SW 1271 (cell line): ENCODE measurements around the gene PARL.

ENCODE experiments used
- DNase-seq, 2 experiments: peaks; one replicate each; lab custom pipeline; 2025; lab: John Stamatoyannopoulos, UW

Gene PARL, protein sequence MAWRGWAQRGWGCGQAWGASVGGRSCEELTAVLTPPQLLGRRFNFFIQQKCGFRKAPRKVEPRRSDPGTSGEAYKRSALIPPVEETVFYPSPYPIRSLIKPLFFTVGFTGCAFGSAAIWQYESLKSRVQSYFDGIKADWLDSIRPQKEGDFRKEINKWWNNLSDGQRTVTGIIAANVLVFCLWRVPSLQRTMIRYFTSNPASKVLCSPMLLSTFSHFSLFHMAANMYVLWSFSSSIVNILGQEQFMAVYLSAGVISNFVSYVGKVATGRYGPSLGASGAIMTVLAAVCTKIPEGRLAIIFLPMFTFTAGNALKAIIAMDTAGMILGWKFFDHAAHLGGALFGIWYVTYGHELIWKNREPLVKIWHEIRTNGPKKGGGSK

GRCh38 chr3:183884427-183885296 is at the start of gene PARL:
Gene PARL, minus strand, starts transcription at chr3:183884880. Its CDS starts 34 bp downstream, at chr3:183884846.
- peak; percentile 76 to 95 for DNase-seq

DNA sequence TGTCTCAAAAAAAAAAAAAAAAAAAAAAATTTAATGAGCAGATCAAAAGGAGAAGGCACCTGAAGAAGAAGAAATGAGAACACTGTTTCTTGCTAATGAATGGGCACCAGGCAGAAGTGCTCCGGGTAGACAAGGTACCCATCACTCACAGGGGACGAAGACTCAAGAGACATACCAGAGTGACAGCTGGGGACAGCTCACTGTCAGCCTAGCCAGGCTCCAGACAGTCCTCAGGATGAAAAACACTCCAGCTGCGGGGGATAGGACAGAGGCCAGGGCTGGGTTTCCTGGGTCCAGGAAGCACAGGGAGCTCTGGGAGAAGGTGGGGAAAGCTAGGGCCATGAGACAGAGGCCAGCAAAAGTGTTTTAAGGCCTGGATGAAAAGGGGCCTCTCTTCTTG is 48.5 kb upstream of the PARL start:
- no peak for DNase-seq

- DNase-seq, result no peak
Measured at GRCh38 chr3:183931881-183932280, 47.2 kb upstream of the PARL start.

GRCh38 chr3:183930086-183930485 is 45.4 kb upstream of the PARL start:
- DNase-seq, result no peak

GRCh38 chr3:183927059-183927458 is 42.4 kb upstream of the PARL start:
- no peak for DNase-seq

DNA sequence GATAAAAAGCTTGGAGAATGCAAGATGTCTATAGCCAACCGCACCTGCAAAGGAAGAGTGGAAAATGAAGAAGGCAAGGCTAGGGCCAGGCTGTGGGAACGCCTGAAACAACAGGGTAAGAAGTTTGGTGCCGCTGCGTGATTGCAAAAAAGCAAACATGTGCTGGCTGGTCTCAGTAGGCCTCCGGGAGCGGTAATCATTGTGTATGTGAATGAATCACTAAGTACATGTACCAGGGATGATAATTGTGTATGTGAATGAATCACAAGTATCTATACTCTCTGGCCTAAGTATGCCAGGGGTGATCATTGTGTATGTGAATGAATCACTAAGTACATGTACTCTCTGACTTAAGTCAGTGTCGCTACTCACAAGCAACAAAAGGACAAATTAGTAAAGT is 40.3 kb upstream of the PARL start:
- no peak for DNase-seq

DNA sequence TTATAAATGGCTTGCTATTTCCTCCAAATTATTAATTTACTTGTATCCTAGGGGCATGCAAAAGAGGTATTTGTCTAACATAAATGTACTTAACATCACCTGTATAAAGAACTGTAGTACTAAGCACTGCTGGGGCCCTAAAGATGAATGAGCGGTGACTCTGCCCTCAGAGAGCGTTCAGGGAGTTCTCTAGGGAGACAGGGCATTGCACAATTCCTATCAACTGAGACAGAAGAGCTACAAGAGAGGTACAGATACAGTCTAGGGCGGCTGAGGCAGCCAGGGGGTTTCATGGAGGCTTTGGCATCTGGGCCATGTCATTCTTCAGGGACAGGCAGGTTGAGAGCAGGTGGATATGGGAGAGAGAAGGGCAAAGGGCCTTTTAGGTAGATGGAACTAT is 39.9 kb upstream of the PARL start:
- no peak for DNase-seq

DNA sequence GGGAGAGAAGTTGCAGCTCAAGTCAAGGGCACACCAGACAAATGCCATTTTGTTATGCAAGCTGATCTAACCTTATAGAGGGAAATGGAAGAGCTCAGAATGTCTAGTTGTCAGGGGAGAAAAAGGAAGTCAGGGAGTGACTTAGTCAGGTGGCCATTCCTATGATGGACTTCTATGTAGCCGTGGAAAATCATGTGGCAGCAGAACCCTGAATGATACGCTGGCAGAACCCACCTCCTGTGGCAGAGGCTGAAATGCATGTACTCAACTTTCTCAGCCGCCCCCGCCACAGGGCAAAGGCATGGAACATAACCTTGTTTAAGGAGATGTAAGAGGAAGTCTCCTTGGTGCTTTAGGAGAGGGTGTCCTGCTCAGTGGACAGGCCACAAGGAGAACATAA is 37.7 kb upstream of the PARL start:
- no peak for DNase-seq

DNA sequence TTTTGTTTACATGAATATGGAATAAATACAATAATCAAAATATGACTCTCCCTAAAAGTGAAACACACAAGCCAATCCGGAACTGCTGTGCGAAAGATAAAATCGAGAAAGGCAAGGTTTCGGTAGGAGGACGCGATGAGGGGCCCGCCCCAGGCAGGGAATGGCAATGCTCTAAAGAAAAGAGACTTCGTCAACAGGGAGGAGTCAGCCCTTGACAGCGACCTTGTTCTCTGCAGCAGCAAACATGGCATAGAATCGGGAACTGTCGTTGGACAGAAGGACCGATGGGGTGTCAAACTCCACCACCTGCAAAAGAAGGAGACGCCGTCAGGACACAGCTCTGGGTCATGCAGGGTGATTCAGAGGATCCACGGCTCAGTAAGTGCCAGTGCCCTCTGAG is 36.4 kb upstream of the PARL start:
- DNase-seq, result no peak

DNA sequence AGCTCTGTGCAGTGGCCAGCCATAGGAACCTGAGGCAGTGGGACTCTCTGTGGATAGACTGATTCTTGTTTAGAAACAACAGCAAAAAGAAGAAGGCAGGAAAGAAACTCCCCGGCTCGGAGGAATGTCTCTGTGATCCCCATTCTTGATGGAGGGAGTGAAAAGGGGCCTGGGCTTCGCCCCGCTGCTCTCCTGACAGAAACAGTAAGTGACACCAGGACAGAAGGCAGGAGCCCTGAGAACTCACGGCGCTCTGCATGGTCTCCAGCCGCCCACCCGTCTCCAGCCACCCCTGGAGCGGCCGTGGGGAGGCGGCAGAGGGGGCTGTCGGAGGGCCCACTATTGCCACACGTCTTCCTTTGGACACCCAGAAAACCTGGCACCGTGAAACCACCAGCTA is 35.7 kb upstream of the PARL start:
- no peak for DNase-seq

GRCh38 chr3:183918178-183918577 is 33.5 kb upstream of the PARL start:
- no peak for DNase-seq

DNA sequence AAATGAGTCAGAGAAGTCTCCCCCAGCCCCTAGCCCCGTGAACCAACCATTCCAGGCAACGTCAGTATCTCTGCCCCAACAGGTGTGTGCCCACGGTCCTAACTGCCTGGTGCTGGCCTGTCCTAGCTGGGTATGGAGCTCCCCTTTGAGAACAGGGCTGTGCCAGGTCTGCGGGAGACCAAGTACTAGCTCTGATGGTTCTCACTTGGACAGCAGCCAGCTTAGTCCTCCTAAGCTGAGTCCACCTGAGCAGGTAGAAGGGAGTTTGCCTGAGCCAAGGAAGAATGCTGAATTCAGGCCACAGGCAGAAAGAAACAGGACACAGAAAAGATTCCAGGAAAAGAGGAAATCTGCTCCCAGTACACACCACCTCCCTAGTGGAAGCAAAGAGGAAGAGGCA is 33.1 kb upstream of the PARL start:
- no peak for DNase-seq

DNA sequence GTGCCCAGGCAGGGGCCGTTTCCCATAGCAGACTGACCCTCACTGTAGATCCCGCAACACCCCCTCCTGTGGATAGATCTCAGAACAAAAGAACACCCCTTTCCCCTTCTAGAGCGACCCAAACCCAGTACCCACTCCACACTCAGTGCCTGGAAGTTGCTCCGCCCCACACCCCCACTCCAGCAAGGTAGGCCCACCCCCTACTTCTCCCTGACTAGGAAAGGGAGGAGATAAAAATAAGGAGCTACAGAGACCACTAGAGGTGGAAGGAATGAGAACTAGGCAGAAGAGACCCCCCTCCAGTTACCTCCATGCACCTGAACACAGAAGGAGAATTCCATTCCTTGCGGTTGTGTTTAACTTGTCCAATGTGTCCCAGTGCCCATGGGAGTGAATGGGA is 30.2 kb upstream of the PARL start:
- no peak for DNase-seq

GRCh38 chr3:183913580-183913920 is 28.9 kb upstream of the PARL start:
- no peak for DNase-seq

DNA sequence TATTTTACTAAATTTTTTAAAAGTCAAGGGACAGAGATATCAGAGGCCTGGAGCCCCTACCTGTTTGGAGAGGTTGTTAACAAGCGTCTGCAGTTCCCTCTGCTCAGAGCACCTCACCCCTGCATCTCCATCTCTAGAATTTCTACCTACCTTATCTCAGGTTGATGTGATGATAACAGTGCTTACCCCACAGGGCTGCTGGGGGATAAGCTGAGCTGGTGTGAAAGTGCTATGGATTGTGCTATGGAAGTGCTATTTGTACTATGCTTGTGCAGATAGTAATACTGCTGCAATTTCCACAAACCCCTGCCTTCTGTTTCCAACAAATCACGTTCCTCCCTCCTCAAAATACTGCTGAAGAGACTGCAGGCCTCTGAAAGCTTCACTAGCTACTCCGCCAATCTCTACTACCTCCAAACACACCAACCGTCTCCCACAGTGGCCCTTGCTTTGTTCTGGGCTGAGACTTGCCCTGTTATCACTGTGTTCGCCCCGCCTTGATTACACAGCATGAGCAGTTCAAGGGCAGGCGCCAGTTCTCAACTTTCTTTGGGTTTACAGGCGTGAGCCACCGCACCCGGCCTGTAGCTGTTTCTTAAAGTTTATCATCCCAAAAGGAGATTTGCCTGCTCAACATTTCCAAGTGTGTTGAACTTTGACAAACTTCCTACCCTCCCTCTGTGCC is 28.4 kb upstream of the PARL start:
- DNase-seq, result no peak

GRCh38 chr3:183911763-183912506 is 27.3 kb upstream of the PARL start:
- no peak for DNase-seq

DNA sequence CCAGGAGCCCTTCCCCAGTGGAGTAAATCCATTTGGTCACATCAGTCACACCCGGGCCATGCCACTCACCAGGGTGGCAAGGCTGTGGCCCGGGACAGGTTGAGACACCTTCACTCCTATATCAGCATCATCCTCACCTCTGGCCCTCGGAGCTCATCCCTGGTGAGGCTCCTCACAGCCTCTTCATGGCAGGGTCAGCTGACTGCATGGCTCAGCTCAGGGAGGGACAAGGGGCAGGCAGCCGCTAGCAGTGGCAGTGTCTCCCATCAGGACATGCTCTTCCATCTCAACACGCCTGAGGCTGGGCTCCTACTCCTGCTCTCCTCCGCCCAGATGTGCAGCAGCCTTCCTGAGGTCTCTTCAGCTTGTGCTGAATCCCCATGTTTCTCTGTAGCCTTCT is 26.4 kb upstream of the PARL start:
- DNase-seq, result no peak

DNA sequence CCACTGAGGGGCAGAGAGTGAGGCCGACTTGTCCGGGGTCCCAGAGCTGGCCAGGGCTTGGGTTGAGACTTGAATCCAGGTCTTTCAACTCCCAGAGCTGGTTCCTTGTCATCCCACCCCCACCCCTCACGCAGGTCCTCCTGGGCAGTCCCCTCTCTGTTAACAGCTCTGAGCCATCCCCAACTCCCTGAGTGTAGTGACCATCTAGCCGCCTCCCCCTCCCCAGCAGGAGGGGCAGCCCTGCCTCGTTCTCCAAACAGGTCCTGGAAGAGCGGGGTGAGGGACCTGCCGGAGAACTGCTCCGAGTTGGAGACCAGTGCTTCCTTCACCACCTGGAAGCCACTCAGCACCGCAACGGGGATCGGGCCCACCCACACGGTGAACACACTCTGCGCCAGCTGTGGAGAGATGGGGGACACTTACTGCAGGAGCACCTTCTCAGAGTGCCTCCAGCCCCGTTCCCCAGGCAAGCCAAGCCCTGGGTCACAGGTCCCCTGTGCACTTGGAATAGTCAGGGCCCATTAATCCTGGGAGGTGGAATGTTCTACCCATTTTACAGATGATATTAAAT is 24.4 kb upstream of the PARL start:
- DNase-seq, result no peak

DNA sequence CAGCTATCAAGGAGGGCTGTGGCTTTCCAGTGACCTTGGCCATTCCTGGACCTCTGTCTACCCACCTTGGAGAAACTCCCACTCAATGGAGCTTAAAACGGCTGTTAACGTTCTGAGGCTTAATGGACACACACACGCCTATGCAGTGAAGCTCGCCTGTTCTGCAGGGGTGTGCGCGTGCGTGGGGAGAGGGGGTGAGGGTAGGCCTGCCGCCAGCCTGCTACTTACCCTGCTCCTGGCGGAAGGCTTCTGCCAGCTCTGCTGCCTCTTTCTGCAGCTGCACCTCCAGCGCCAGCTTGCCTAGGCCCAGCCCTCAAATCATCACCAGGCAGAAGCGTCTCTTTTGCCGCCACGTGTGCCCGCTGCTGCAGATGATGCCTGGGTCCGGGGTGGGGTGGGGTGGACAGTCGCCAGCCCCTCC is 23.2 kb upstream of the PARL start:
- DNase-seq, result no peak

DNA sequence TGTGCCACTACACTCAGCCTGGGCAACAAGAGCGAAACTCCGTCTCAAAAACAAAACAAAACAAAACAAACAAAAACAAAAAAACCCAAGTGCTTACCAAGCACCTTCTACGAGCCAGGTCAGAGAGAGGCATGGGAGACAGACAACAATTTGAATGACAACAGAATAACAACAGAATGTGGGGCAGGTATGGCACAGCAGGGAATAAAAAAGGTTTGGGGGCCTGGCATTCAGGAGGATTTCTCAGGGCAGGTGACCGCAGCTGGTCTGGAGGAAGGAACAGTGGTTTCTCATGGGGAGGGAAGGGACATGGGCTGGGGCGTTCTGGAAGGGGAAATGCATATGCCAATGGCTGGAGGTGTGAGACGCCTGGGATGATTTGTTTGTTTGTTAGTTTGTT is 22.5 kb upstream of the PARL start:
- no peak for DNase-seq

GRCh38 chr3:183906234-183906921 is 21.7 kb upstream of the PARL start:
- DNase-seq, result no peak
